GM12891 (cell line): ENCODE data around the gene CCRL2.

ENCODE experiments used
- PAX5 ChIP-seq: IDR thresholded peaks from 2 replicates; pipeline ENCODE4 v1.6.1; 2011; ENCODE audit warnings: low read length, moderate library complexity, mild to moderate bottlenecking; ENCODE audit not compliant: insufficient read depth, severe bottlenecking
- POLR2A ChIP-seq: IDR thresholded peaks from 2 replicates; pipeline ENCODE4 v1.6.1; 2011; ENCODE audit warnings: low read depth, low read length, control low read depth
- POLR2AphosphoS5 ChIP-seq: IDR thresholded peaks from 2 replicates; pipeline ENCODE4 v1.6.1; 2011; ENCODE audit warnings: low read depth, low read length, control low read depth
- SPI1 ChIP-seq: IDR thresholded peaks from 2 replicates; pipeline ENCODE4 v1.6.1; 2011; ENCODE audit warnings: low read depth, low read length, control low read depth

DNA sequence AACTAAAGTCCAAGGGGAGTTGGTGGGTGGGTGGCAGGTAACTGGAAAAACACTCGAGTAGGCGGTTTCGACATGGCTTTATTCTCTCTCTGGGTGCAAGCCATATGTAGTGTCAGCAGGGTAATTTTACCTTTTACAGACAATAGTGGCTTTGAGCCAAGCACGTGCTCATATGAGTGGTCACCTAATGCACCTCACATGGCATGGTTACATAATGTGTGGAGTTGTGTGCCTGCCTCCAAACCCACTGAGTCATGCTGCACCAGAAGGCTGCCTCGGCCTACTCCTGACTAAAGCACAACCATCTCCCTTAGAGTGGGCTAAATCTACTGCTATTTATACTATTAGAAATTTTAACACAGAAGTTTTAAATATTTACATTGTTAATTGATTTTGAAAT lies 16.5 kb downstream of the CCRL2 start:
- TF ChIP-seq POLR2A (no peak), SPI1 (no peak), PAX5 (no peak), POLR2AphosphoS5 (no peak)
